K562 (cell line): ENCODE measurements around the gene RNF2. TPM values are rescaled to one million over a fixed set of nuclear protein-coding genes. Genes with fewer than 3 reads are reported as not detected.
A peak's percentile ranks its signal among the peaks of the same experiment; 100 is the strongest.

Experiments
- ATF6 ChIP-seq: sonication (generic); formaldehyde crosslinking; IDR thresholded peaks from 2 replicates; pipeline ENCODE4 v1.4.0; 2020; ENCODE audit warnings: mild to moderate bottlenecking, missing genetic modification reagents
- CC2D1A ChIP-seq: fragments of 450-650 bp; IDR thresholded peaks from 2 replicates; pipeline ENCODE4 v1.6.1; 2017; ENCODE audit warnings: mild to moderate bottlenecking
- COPS2 ChIP-seq: fragments of 450-650 bp; conservative IDR thresholded peaks from 2 replicates; pipeline ENCODE4 v1.6.1; 2016; ENCODE audit warnings: mild to moderate bottlenecking, moderate library complexity
- CREBBP ChIP-seq: IDR thresholded peaks from one replicate; pipeline ENCODE4 v1.6.1; 2012; ENCODE audit warnings: low read depth, mild to moderate bottlenecking, control low read depth, inconsistent platforms, low read length
- CREM ChIP-seq: IDR thresholded peaks from 2 replicates; pipeline ENCODE4 v1.6.1; 2014; ENCODE audit warnings: antibody characterized with exemption, low read depth
- ERF ChIP-seq: fragments of 450-650 bp; formaldehyde crosslinking; IDR thresholded peaks from 2 replicates; pipeline ENCODE4 v1.4.0; 2020; ENCODE audit warnings: mild to moderate bottlenecking, mixed read lengths
- FOXA3 ChIP-seq, 2 experiments: fragments of 450-650 bp in 1 of 2; sonication (generic) in 1 of 2; formaldehyde crosslinking; IDR thresholded peaks in 1 of 2; conservative IDR thresholded peaks in 1 of 2; 2 replicates each; pipeline versions ENCODE4 v1.4.0 to v1.8.0; 2020 to 2022; ENCODE audit warnings: mild to moderate bottlenecking in 2 of 2, missing genetic modification reagents in 1 of 2
- FUS ChIP-seq: fragments of 200-400 bp; formaldehyde crosslinking; optimal IDR thresholded peaks from 2 replicates; pipeline ENCODE3; 2017; ENCODE audit warnings: low read depth, low read length
- MCM7 ChIP-seq, 2 experiments: fragments of 450-650 bp; IDR thresholded peaks; 2 replicates each; pipeline ENCODE4 v1.6.1; 2016 to 2018
- NONO ChIP-seq, 2 experiments: fragments of 200-400 bp in 1 of 2; fragments of 450-650 bp in 1 of 2; formaldehyde crosslinking in 1 of 2; IDR thresholded peaks; 2 replicates each; pipeline ENCODE4 v1.6.1; 2017; ENCODE audit warnings: low read depth in 2 of 2, mild to moderate bottlenecking in 2 of 2, moderate library complexity in 2 of 2, low read length in 1 of 2
- PHF21A ChIP-seq: fragments of 450-650 bp; IDR thresholded peaks from 2 replicates; pipeline ENCODE4 v1.6.1; 2017; ENCODE audit warnings: low read depth, borderline replicate concordance
- POLR2B ChIP-seq: fragments of 450-650 bp; IDR thresholded peaks from 2 replicates; pipeline ENCODE4 v1.6.1; 2018; ENCODE audit warnings: low read depth; ENCODE audit not compliant: partially characterized antibody
- RBM17 ChIP-seq: fragments of 200-400 bp; formaldehyde crosslinking; IDR thresholded peaks from 2 replicates; pipeline ENCODE4 v1.6.1; 2017; ENCODE audit warnings: low read depth, mild to moderate bottlenecking, low read length, borderline replicate concordance
- RBM34 ChIP-seq: fragments of 200-400 bp; formaldehyde crosslinking; IDR thresholded peaks from 2 replicates; pipeline ENCODE4 v1.6.1; 2018; ENCODE audit warnings: low read length, borderline replicate concordance; ENCODE audit not compliant: insufficient read depth
- RFX5 ChIP-seq: IDR thresholded peaks from 2 replicates; pipeline ENCODE4 v1.6.1; 2011; ENCODE audit warnings: low read depth, mild to moderate bottlenecking, improper control_type of control experiment, low read length
- SAFB2 ChIP-seq: fragments of 200-400 bp; formaldehyde crosslinking; IDR thresholded peaks from 2 replicates; pipeline ENCODE4 v1.6.1; 2018; ENCODE audit warnings: borderline replicate concordance, low read length, low read depth, moderate library complexity; ENCODE audit not compliant: severe bottlenecking
- SMARCA5 ChIP-seq: fragments of 450-650 bp; IDR thresholded peaks from 2 replicates; pipeline ENCODE4 v1.6.1; 2016
- STAG1 ChIP-seq: sonication (generic); formaldehyde crosslinking; IDR thresholded peaks from 2 replicates; pipeline ENCODE4 v1.5.0; 2020; ENCODE audit warnings: missing genetic modification reagents, borderline replicate concordance
- STAT5A ChIP-seq: IDR thresholded peaks from 2 replicates; pipeline ENCODE4 v1.6.1; 2012; ENCODE audit warnings: low read length, inconsistent platforms, borderline replicate concordance
- TCF3 ChIP-seq: sonication (generic); formaldehyde crosslinking; IDR thresholded peaks from 2 replicates; pipeline ENCODE4 v1.4.0; 2020; ENCODE audit warnings: mild to moderate bottlenecking, missing genetic modification reagents
- TEAD2 ChIP-seq: fragments of 450-650 bp; IDR thresholded peaks from 2 replicates; pipeline ENCODE4 v1.6.1; 2016; ENCODE audit warnings: missing genetic modification characterization, control low read depth, missing compliant biosample characterization
- TEAD4 ChIP-seq, 2 experiments: sonication (generic) in 1 of 2; formaldehyde crosslinking in 1 of 2; IDR thresholded peaks; 2 replicates each; pipeline versions ENCODE4 v1.6.1 to v1.8.0; 2012 to 2022; ENCODE audit warnings: borderline replicate concordance in 1 of 2, inconsistent platforms in 1 of 2, low read length in 1 of 2, mild to moderate bottlenecking in 1 of 2, missing genetic modification reagents in 1 of 2
- ZBTB1 ChIP-seq: sonication (generic); formaldehyde crosslinking; IDR thresholded peaks from 2 replicates; pipeline ENCODE4 v1.8.1; 2023; ENCODE audit warnings: missing genetic modification reagents, low read depth, mild to moderate bottlenecking, borderline replicate concordance
- ZNF217 ChIP-seq: sonication (generic); formaldehyde crosslinking; IDR thresholded peaks from 2 replicates; pipeline ENCODE4 v1.8.0; 2022; ENCODE audit warnings: mild to moderate bottlenecking, missing genetic modification reagents
- ZNF512 ChIP-seq: IDR thresholded peaks from 2 replicates; pipeline ENCODE4 v1.6.1; 2016; ENCODE audit warnings: missing genetic modification characterization, missing compliant biosample characterization
- ZNF586 ChIP-seq: fragments of 450-650 bp; formaldehyde crosslinking; conservative IDR thresholded peaks from 2 replicates; pipeline ENCODE4 v1.4.0; 2020; ENCODE audit warnings: mild to moderate bottlenecking, moderate library complexity
- polyA plus RNA-seq, 8 experiments: library from polyadenylated mRNA; depleted of rRNA in 4 of 8; stranded (reverse) in 5 of 8; unstranded in 3 of 8; fragments of >200 nt; fragmentation: Nextera tagmentation in 2 of 8; fragmentation: Illumina TruSeq in 1 of 8; extraction: Ambion mirVana in 2 of 8; extraction: Trizol in 1 of 8; gene quantifications; 2 replicates each; pipeline versions ENCODE4 v1.2.1 to v1.2.3, GENCODE V29; 2011 to 2014; ENCODE audit warnings: inconsistent platforms in 1 of 8, missing spikeins in 1 of 8
- total RNA-seq, 7 experiments: library from RNA; depleted of rRNA in 6 of 7; stranded (reverse); fragments of >200 nt in 6 of 7; fragmentation: Illumina TruSeq in 2 of 7; extraction: Trizol in 2 of 7; gene quantifications; 2 replicates each; pipeline versions ENCODE4 v1.2.1 to v1.2.3, GENCODE V29; 2011 to 2021; ENCODE audit warnings: low replicate concordance in 1 of 7

Gene RNF2
- total and polyA plus RNA-seq, 9 of the 15 experiments (the other 6 are each of a cell fraction or from before 2014, with no cell fraction given): 7.1 to 66.5 (median 32.9) TPM

- TF ChIP-seq ATF6 (CRISPR knock-in tag) (no peak), SAFB2 (no peak), ZNF586 (CRISPR knock-in tag) (0 out of 2 replicates have a peak, but pooled peaks have one; percentile 70), RFX5 (no peak), CC2D1A (0 out of 2 replicates have a peak, but pooled peaks have one; percentile 15), PHF21A (no peak), STAG1 (CRISPR knock-in tag) (no peak), ZNF512 (tag) (no peak), COPS2 (no peak), NONO (IDR thresholded peaks at IDR 0.05; ENCODE audit: low read depth in 2 of 2, low read length in 1 of 2) (peak; percentile 82; a peak in 2 of 4 replicates), CREBBP (no peak), RBM34 (no peak), CREM (peak; percentile 70), TCF3 (peak; percentile 7; the same call in 1 of the 2 replicates), TEAD2 (tag) (no peak), TEAD4 (IDR thresholded peaks at IDR 0.05; ENCODE audit: low read length) (no peak), TEAD4 (CRISPR knock-in tag; IDR thresholded peaks at IDR 0.05; ENCODE audit: borderline replicate concordance) (no peak), ERF (CRISPR knock-in tag) (peak; percentile 52; the same call in 1 of the 2 replicates), POLR2B (peak; percentile 33), STAT5A (no peak), SMARCA5 (no peak), MCM7 (IDR thresholded peaks at IDR 0.05) (no peak), RBM17 (no peak), ZBTB1 (CRISPR knock-in tag) (peak; percentile 65; the same call in 1 of the 2 replicates), FOXA3 (CRISPR knock-in tag; conservative IDR thresholded peaks at IDR 0.05 in 1 of 2, IDR thresholded peaks at IDR 0.05 in 1 of 2) (no peak), ZNF217 (no peak), FUS (peak; percentile 26)
These were observed at the start of gene RNF2 (continued) for GRCh38 chr1:185044981-185045813.
